G401.6 (cell line): ENCODE data around the gene BZW1.

Experiments
- FAIRE-seq: peaks from 2 replicates; lab custom pipeline; 2012; peaks lifted over from hg19 to GRCh38; lab: Jason Lieb, UNC

BZW1 gene

GRCh38 chr2:200839513-200839912, 27.8 kb downstream of the BZW1 start:
- no peak for FAIRE-seq

GRCh38 chr2:200843993-200844948, 32.6 kb downstream of the BZW1 start:
- FAIRE-seq: no peak

- no peak for FAIRE-seq
Measured at GRCh38 chr2:200845194-200845593, 33.5 kb downstream of the BZW1 start.

- no peak for FAIRE-seq
Measured at GRCh38 chr2:200845669-200846325, 34.1 kb downstream of the BZW1 start.

GRCh38 chr2:200847269-200847668, 35.6 kb downstream of the BZW1 start:
- no peak for FAIRE-seq

- FAIRE-seq: no peak
Measured at GRCh38 chr2:200847939-200848338, 36.2 kb downstream of the BZW1 start.

GRCh38 chr2:200850512-200851256, 39.0 kb downstream of the BZW1 start:
- FAIRE-seq: no peak

GRCh38 chr2:200851398-200852248, 39.9 kb downstream of the BZW1 start:
- FAIRE-seq: peak; percentile 21

- no peak for FAIRE-seq
Measured at GRCh38 chr2:200852605-200853004, 40.9 kb downstream of the BZW1 start.

GRCh38 chr2:200856806-200857205, 45.1 kb downstream of the BZW1 start:
- no peak for FAIRE-seq

- no peak for FAIRE-seq
Measured at GRCh38 chr2:200860092-200860795, 48.5 kb downstream of the BZW1 start.

GRCh38 chr2:200861617-200862155, 50.0 kb downstream of the BZW1 start:
- FAIRE-seq: no peak

GRCh38 chr2:200862532-200863000, 50.9 kb downstream of the BZW1 start:
- FAIRE-seq: no peak

GRCh38 chr2:200863782-200864175, 52.1 kb downstream of the BZW1 start:
- no peak for FAIRE-seq

- FAIRE-seq: no peak
Measured at GRCh38 chr2:200864176-200865034, 52.7 kb downstream of the BZW1 start, which contains the start of gene CLK1. Gene CLK1 (minus strand): TSS chr2:200864658. CDS start chr2:200861862, 2,796 bp downstream.

GRCh38 chr2:200869014-200869413, 57.3 kb downstream of the BZW1 start:
- FAIRE-seq: no peak

GRCh38 chr2:200871151-200871550, 59.4 kb downstream of the BZW1 start:
- FAIRE-seq: no peak

- FAIRE-seq: no peak
Measured at GRCh38 chr2:200873560-200873959, 61.9 kb downstream of the BZW1 start.
